HG03060 (cell line): ENCODE results near the gene TGM5.
A peak's percentile ranks its signal among the peaks of the same experiment; 100 is the strongest.
"Not testable (repeated sequence)": the region's sequence is repeated elsewhere in the genome, so short reads cannot be mapped to it uniquely, and the experiment has no call there.

Source experiments
- ATAC-seq: cut with Tn5 transposase; IDR thresholded peaks from one replicate; pipeline ENCODE4 v1.9.1; 2021; ENCODE audit warnings: low read depth, moderate number of reproducible peaks; ENCODE audit not compliant: unreplicated experiment

The TGM5 gene

GRCh38 chr15:43277231-43277823 lies 10.6 kb upstream of the TGM5 start:
- no peak for ATAC-seq

GRCh38 chr15:43276563-43277200 lies 10.0 kb upstream of the TGM5 start:
- ATAC-seq = no peak

- no peak for ATAC-seq
These were observed 9.2 kb upstream of the TGM5 start for GRCh38 chr15:43275740-43276562.

- ATAC-seq = no peak
These were observed 7.4 kb upstream of the TGM5 start for GRCh38 chr15:43274136-43274535.

DNA sequence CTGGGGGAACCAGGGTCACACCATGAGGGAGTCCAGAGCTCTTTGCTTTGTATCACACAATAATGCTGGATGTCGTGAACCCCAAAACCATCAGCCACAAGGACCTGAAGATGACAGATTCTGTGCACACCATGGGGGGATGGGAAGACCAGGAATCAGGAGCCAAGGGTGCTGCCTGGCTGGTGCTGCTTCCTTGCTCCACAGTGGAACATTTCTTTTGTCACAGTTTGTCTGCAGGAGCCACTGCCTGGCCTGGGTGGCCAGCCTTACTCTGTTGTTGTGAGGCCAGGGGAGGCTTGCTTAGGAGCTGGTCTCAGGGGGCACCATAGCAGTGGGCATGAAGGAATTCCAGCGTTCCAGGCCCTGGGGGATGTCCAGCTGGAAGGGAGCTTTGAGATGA lies 6.5 kb upstream of the TGM5 start:
- ATAC-seq = no peak

DNA sequence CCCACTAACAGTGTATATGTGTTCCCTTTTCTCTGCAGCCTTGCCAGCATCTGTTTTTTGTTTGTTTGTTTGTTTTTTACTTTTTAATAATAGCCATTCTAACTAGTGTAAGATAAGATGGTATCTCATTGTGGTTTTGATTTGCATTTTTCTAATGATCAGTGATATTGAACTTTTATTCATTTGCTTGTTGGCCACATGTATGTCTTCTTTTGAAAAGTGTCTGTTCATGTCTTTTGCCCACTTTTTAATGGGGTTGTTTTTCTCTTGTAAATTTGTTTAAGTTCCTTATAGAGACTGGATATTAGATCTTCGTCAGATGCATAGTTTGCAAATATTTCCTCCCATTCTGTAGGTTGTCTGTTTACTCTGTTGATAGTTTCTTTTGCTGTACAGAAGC lies 5.2 kb upstream of the TGM5 start:
- not testable (repeated sequence) for ATAC-seq

GRCh38 chr15:43270676-43271306 lies 4.1 kb upstream of the TGM5 start:
- ATAC-seq = no peak

- ATAC-seq = no peak
These were observed 3.5 kb upstream of the TGM5 start for GRCh38 chr15:43270113-43270665.

GRCh38 chr15:43268111-43269105 lies 1.7 kb upstream of the TGM5 start:
- ATAC-seq = no peak

- no peak for ATAC-seq
These were observed 711 bp upstream of the TGM5 start for GRCh38 chr15:43267439-43267838.

DNA sequence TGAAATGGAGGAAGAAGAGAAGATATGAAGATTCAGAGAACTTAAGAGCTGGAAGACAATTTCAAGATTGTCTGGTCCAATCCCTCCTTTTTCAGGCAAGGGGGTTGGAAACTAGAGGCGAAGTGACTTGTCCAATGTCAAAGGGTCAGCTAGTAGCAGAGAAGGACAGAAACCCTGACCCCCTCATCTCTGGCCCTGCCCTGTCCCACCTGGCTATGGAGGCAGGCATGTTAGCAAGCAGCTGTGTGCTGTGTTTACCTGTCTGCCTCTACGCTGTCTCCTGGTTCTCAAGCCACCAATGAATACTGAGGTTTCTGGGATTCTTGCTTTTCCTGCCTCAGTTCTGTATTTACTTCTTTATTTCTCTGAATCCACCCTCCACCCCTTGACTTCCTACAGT lies 342 bp downstream of the TGM5 start:
- no peak for ATAC-seq

GRCh38 chr15:43260011-43260615 lies 6.6 kb downstream of the TGM5 start:
- ATAC-seq = no peak

DNA sequence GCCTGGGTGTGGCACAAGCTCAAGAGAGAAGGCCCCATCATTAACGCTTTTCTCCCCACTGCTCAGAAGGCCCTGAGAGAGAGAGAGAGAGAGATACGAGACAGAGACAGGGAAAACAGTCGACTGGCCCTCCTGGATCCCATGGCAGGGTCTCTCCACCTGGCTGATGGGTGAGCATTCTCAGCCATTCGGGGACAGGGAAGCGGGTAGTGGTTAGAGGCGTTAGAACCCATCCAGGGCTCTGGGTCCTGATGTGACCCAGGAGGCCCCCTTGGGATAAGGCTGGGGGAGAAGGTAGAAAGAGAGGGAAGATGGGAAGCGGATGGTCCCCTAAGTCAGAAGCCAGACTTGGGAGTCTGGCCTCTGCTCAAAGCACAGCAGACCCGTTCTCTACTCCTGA lies 7.9 kb downstream of the TGM5 start:
- ATAC-seq = no peak

DNA sequence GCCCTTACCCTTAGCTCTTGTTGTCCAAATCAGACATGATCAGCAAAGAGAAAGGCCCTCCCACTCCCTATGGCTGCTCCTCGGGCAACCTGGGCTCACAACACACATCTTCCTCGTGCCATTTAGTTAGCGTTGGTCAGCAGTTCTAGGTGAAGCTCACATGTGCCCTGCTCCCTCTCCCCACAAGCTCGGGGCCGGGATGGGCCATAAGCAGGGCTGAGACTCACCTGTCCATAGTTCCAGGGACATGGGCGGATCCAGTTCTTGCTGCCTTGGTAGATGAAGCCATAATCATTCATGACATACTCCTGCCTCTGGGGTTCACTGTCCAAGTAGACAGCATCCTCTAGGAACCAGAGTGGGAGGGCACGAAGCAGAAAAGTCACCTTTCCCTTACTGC lies 10.4 kb downstream of the TGM5 start:
- ATAC-seq = no peak

DNA sequence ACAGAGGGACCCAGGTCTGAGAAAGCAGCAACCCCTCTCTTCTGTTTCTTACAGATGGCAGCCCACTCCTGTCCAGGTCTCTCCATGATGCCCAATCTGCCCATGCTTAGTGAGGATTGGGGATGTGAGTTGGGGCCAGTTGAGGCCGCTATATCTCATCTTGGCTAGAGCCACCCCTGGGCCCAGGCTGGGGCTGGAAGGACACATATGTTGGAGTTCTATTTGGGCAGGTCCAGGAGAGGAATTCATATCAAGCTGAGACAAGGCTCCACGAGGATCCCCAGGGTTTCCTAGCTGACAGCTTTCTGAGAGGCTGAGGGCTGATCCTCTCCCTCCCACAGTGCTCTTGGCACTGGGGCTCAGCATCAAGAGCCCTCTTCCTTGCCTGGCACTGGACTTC lies 11.4 kb downstream of the TGM5 start:
- no peak for ATAC-seq

- ATAC-seq = peak; percentile 26
These were observed 13.0 kb downstream of the TGM5 start for GRCh38 chr15:43253431-43254403.

DNA sequence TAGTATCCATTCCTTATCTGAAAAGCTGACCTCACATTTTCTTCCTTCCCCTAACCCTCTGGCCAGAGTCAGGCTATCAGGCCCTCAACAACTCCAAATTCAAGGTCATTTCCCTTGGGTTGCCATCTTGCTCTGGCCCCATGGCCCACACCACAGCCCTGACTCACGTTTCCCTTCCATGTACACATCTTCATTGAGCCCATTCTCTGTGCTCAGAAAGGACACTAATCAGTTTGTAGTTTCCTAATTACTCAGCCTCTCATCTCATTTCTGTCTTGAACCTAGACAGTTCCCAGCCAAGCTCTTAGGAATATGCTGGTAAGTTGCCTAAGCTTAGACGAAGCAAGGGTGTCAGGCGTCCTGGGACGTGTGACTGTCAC lies 14.9 kb downstream of the TGM5 start:
- ATAC-seq = no peak

GRCh38 chr15:43251185-43251870 lies 15.4 kb downstream of the TGM5 start:
- ATAC-seq = no peak
